ENCODE data around the gene EDNRA.

DNA sequence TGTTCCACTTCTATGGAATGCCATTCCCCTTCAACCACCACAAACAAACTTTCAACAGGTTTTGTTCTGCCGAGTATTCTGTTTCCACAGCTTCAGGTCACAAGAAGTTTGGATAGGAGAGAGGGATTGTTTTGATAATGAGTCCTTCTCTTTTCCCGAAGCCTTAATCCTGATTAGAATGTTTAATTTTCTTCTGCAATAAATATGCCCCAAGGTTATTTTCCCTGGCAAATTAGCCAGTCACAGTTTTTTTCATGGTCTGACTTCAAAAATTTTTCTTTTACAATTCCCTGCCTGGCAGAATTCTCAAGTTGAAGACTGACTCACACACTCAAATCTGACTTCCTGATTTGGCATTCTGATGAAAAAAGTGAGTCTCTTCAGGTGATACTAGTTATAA, 33.1 kb upstream of the EDNRA start:
- TF ChIP-seq, protein P1, sequence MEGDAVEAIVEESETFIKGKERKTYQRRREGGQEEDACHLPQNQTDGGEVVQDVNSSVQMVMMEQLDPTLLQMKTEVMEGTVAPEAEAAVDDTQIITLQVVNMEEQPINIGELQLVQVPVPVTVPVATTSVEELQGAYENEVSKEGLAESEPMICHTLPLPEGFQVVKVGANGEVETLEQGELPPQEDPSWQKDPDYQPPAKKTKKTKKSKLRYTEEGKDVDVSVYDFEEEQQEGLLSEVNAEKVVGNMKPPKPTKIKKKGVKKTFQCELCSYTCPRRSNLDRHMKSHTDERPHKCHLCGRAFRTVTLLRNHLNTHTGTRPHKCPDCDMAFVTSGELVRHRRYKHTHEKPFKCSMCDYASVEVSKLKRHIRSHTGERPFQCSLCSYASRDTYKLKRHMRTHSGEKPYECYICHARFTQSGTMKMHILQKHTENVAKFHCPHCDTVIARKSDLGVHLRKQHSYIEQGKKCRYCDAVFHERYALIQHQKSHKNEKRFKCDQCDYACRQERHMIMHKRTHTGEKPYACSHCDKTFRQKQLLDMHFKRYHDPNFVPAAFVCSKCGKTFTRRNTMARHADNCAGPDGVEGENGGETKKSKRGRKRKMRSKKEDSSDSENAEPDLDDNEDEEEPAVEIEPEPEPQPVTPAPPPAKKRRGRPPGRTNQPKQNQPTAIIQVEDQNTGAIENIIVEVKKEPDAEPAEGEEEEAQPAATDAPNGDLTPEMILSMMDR (IDR thresholded peaks at IDR 0.05; ENCODE audit: low read length): no peak
- TF ChIP-seq EZH2 (IDR thresholded peaks at IDR 0.05; ENCODE audit: borderline replicate concordance, low read length): no peak

Measured in OCI-LY1 (cell line).